SK-N-SH (cell line): ENCODE results near the gene MAP7D2.

Source experiments
- MAX ChIP-seq: IDR thresholded peaks from 2 replicates; pipeline ENCODE4 v1.4.0; 2012; ENCODE audit warnings: low read depth
- POLR2AphosphoS5 ChIP-seq: IDR thresholded peaks from 2 replicates; pipeline ENCODE4 v1.6.1; 2012; ENCODE audit warnings: low read depth, low read length
- RAD21 ChIP-seq: IDR thresholded peaks from 2 replicates; pipeline ENCODE4 v1.6.1; 2012; ENCODE audit warnings: mild to moderate bottlenecking, low read length
- TAF1 ChIP-seq: IDR thresholded peaks from 2 replicates; pipeline ENCODE4 v1.6.1; 2012; ENCODE audit warnings: low read depth, mild to moderate bottlenecking, low read length, moderate library complexity, borderline replicate concordance
- TEAD4 ChIP-seq: IDR thresholded peaks from 2 replicates; pipeline ENCODE4 v1.4.0; 2012; ENCODE audit warnings: mild to moderate bottlenecking, borderline replicate concordance; ENCODE audit not compliant: insufficient read depth
- YY1 ChIP-seq: IDR thresholded peaks from 2 replicates; pipeline ENCODE4 v1.4.0; 2012; ENCODE audit warnings: low read depth, mild to moderate bottlenecking
- TF ChIP-seq, protein P1 (sequence below): fragments of 200-600 bp; sonication (generic); IDR thresholded peaks from 2 replicates; pipeline ENCODE4 v1.6.1; 2017; ENCODE audit warnings: antibody characterized with exemption, mild to moderate bottlenecking, moderate library complexity

DNA sequence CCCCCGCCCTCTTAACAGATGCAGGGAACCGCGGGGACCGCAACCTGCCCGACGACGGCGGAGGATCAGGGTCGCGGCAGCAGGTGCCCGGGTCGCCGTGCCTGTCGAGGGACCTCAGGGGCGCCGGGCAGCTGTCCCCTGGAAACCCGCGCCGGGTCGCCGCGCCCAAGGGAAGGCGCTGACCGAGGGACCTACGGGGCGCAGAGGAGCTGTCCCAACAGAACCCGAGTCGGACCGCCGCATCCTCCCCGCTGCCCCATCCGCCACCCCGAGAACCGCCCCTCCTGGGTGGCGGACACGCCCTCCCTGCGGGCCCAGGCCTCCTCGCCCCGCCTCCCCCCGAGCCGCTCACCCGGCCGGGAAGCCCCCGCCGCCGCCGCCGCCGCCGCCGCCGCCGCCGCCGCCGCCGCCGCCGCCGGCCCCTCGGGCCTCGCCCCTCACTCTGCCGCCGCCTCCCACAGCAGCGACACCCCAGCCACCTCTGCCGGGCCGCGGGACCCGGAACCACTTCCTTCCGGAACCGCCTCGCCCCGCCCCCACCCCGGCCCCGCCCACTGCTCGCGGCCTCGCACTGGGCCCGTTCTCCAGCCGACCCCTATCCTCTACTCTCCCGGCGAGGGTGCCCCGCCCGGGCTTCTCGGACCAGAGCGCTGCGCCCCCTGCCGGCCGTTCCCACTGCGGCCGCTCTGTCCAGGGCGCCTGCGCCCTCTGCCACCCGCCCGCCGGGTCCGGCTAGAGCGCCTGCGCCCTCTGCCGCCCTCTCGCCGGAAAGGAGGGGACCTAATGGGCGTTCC, 126.0 kb downstream of the MAP7D2 start, which contains the start of gene BCLAF3:
- TF ChIP-seq TAF1 (no peak), RAD21 (peak; percentile 57), POLR2AphosphoS5 (no peak), MAX (no peak), YY1 (no peak), TEAD4 (no peak)
- TF ChIP-seq, protein P1, sequence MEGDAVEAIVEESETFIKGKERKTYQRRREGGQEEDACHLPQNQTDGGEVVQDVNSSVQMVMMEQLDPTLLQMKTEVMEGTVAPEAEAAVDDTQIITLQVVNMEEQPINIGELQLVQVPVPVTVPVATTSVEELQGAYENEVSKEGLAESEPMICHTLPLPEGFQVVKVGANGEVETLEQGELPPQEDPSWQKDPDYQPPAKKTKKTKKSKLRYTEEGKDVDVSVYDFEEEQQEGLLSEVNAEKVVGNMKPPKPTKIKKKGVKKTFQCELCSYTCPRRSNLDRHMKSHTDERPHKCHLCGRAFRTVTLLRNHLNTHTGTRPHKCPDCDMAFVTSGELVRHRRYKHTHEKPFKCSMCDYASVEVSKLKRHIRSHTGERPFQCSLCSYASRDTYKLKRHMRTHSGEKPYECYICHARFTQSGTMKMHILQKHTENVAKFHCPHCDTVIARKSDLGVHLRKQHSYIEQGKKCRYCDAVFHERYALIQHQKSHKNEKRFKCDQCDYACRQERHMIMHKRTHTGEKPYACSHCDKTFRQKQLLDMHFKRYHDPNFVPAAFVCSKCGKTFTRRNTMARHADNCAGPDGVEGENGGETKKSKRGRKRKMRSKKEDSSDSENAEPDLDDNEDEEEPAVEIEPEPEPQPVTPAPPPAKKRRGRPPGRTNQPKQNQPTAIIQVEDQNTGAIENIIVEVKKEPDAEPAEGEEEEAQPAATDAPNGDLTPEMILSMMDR = peak; percentile 66
